ENCODE data around the gene D2HGDH.
"Not testable (repeated sequence)": the region's sequence is repeated elsewhere in the genome, so short reads cannot be mapped to it uniquely, and the experiment has no call there.

The D2HGDH gene

GRCh38 chr2:241796610-241797138 is 62.2 kb downstream of the D2HGDH start:
- Histone ChIP-seq H3K4me3 (ENCODE audit: low read length) (no peak overlapping the region), H3K9ac (ENCODE audit: low read length) (no peak overlapping the region), H3K36me3 (ENCODE audit: control insufficient read depth, insufficient read depth, low read length) (no peaks in the 10 kb centered on the region), H3K27me3 (ENCODE audit: control insufficient read depth, insufficient read depth, low read length) (no peaks in the 10 kb centered on the region), H3K4me1 (ENCODE audit: control insufficient read depth, insufficient read depth, low read length) (no peaks in the 10 kb centered on the region), H3K27ac (ENCODE audit: low read depth, low read length) (no peak overlapping the region)

GRCh38 chr2:241797441-241798080 is 63.1 kb downstream of the D2HGDH start:
- Histone ChIP-seq H3K36me3 (ENCODE audit: control insufficient read depth, insufficient read depth, low read length) (no peaks in the 10 kb centered on the region), H3K4me3 (ENCODE audit: low read length) (no peak overlapping the region), H3K27me3 (ENCODE audit: control insufficient read depth, insufficient read depth, low read length) (no peaks in the 10 kb centered on the region), H3K9ac (ENCODE audit: low read length) (no peak overlapping the region), H3K4me1 (ENCODE audit: control insufficient read depth, insufficient read depth, low read length) (no peaks in the 10 kb centered on the region), H3K27ac (ENCODE audit: low read depth, low read length) (no peak overlapping the region)

GRCh38 chr2:241798081-241798630 is 63.7 kb downstream of the D2HGDH start:
- no peaks in the 10 kb centered on the region for H3K36me3 ChIP-seq (ENCODE audit: control insufficient read depth, insufficient read depth, low read length)
- no peak overlapping the region for H3K4me3 ChIP-seq (ENCODE audit: low read length)
- H3K9ac ChIP-seq (ENCODE audit: low read length): no peak overlapping the region
- no peaks in the 10 kb centered on the region for H3K27me3 ChIP-seq (ENCODE audit: control insufficient read depth, insufficient read depth, low read length)
- no peaks in the 10 kb centered on the region for H3K4me1 ChIP-seq (ENCODE audit: control insufficient read depth, insufficient read depth, low read length)
- no peak overlapping the region for H3K27ac ChIP-seq (ENCODE audit: low read depth, low read length)

GRCh38 chr2:241798631-241799521 is 64.4 kb downstream of the D2HGDH start:
- Histone ChIP-seq H3K4me3 (ENCODE audit: low read length) (no peak overlapping the region), H3K27me3 (ENCODE audit: control insufficient read depth, insufficient read depth, low read length) (no peaks in the 10 kb centered on the region), H3K4me1 (ENCODE audit: control insufficient read depth, insufficient read depth, low read length) (no peaks in the 10 kb centered on the region), H3K9ac (ENCODE audit: low read length) (no peak overlapping the region), H3K27ac (ENCODE audit: low read depth, low read length) (no peak overlapping the region), H3K36me3 (ENCODE audit: control insufficient read depth, insufficient read depth, low read length) (no peaks in the 10 kb centered on the region)

GRCh38 chr2:241799522-241800197 is 65.2 kb downstream of the D2HGDH start:
- Histone ChIP-seq H3K27ac (ENCODE audit: low read depth, low read length) (no peak overlapping the region), H3K4me1 (ENCODE audit: control insufficient read depth, insufficient read depth, low read length) (peaks cover under 1% of the 10 kb centered on the region), H3K9ac (ENCODE audit: low read length) (no peak overlapping the region), H3K36me3 (ENCODE audit: control insufficient read depth, insufficient read depth, low read length) (no peaks in the 10 kb centered on the region), H3K27me3 (ENCODE audit: control insufficient read depth, insufficient read depth, low read length) (peaks cover 6% of the 10 kb centered on the region), H3K4me3 (ENCODE audit: low read length) (no peak overlapping the region)

- H3K27me3 ChIP-seq (ENCODE audit: control insufficient read depth, insufficient read depth, low read length); H3K36me3 ChIP-seq (ENCODE audit: control insufficient read depth, insufficient read depth, low read length); H3K27ac ChIP-seq (ENCODE audit: low read depth, low read length); H3K4me3 ChIP-seq (ENCODE audit: low read length); H3K9ac ChIP-seq (ENCODE audit: low read length); H3K4me1 ChIP-seq (ENCODE audit: control insufficient read depth, insufficient read depth, low read length): not testable (repeated sequence)
Observed at GRCh38 chr2:241800198-241800903, 65.9 kb downstream of the D2HGDH start.

GRCh38 chr2:241801611-241802420 is 67.4 kb downstream of the D2HGDH start:
- Histone ChIP-seq H3K4me3 (ENCODE audit: low read length) (no peak overlapping the region), H3K27ac (ENCODE audit: low read depth, low read length) (no peak overlapping the region), H3K4me1 (ENCODE audit: control insufficient read depth, insufficient read depth, low read length) (peaks cover 3% of the 10 kb centered on the region), H3K36me3 (ENCODE audit: control insufficient read depth, insufficient read depth, low read length) (no peaks in the 10 kb centered on the region), H3K27me3 (ENCODE audit: control insufficient read depth, insufficient read depth, low read length) (peaks cover 9% of the 10 kb centered on the region), H3K9ac (ENCODE audit: low read length) (no peak overlapping the region)

GRCh38 chr2:241802421-241803318 is 68.2 kb downstream of the D2HGDH start:
- Histone ChIP-seq H3K27me3 (ENCODE audit: control insufficient read depth, insufficient read depth, low read length) (peaks cover 9% of the 10 kb centered on the region), H3K4me1 (ENCODE audit: control insufficient read depth, insufficient read depth, low read length) (peaks cover 3% of the 10 kb centered on the region), H3K36me3 (ENCODE audit: control insufficient read depth, insufficient read depth, low read length) (no peaks in the 10 kb centered on the region), H3K27ac (ENCODE audit: low read depth, low read length) (no peak overlapping the region), H3K4me3 (ENCODE audit: low read length) (peak overlapping the region; percentile 15), H3K9ac (ENCODE audit: low read length) (no peak overlapping the region)

GRCh38 chr2:241803387-241804325 is 69.2 kb downstream of the D2HGDH start:
- Histone ChIP-seq H3K36me3 (ENCODE audit: control insufficient read depth, insufficient read depth, low read length) (no peaks in the 10 kb centered on the region), H3K27me3 (ENCODE audit: control insufficient read depth, insufficient read depth, low read length) (peaks cover 9% of the 10 kb centered on the region), H3K4me3 (ENCODE audit: low read length) (peak overlapping the region; percentile 61), H3K27ac (ENCODE audit: low read depth, low read length) (no peak overlapping the region), H3K9ac (ENCODE audit: low read length) (no peak overlapping the region), H3K4me1 (ENCODE audit: control insufficient read depth, insufficient read depth, low read length) (peaks cover 3% of the 10 kb centered on the region)

Data from rectal smooth muscle tissue (tissue), 1 donor.